Measurements from ENCODE around the gene PURB. TPM values are rescaled to one million over a fixed set of nuclear protein-coding genes. Genes with fewer than 3 reads are reported as not detected.
"Not testable (repeated sequence)": the region's sequence is repeated elsewhere in the genome, so short reads cannot be mapped to it uniquely, and the experiment has no call there.

PURB gene
- total RNA-seq, 3 donors from 2014 or later (not counting 1 experiment from before 2014, with no cell fraction given), result 28.5 to 36.0 (median 33.7) TPM

- H3K27me3 Mint-ChIP-seq (ENCODE audit: low read depth in 2 of 2), result no peaks in the 10 kb centered on the region
- Histone ChIP-seq H3K27me3 (ENCODE audit: control insufficient read depth, insufficient read depth, low read length) (no peaks in the 10 kb centered on the region), H3K27ac (ENCODE audit: low read length) (peak overlapping the region; percentile 100), H3K36me3 (ENCODE audit: control insufficient read depth, insufficient read depth, low read length) (peaks cover 2% of the 10 kb centered on the region), H3K4me1 (ENCODE audit: control insufficient read depth, insufficient read depth, low read length) (peaks cover 15% of the 10 kb centered on the region), H3K9me3 (ENCODE audit: control insufficient read depth, insufficient read depth, low read length) (no peaks in the 10 kb centered on the region), H3K4me3 (ENCODE audit: low read length) (peak overlapping the region; percentile 83)
- no peak for DNase-seq
- no peaks in the 10 kb centered on the region for H3K9me3 Mint-ChIP-seq
- no peak for TF ChIP-seq CTCF (IDR thresholded peaks at IDR 0.05)
- H3K4me3 Mint-ChIP-seq, result peak overlapping the region; percentile 98
- ATAC-seq, result peak in 1 of 3 donors; percentile 1
- peaks cover 3% of the 10 kb centered on the region for H3K36me3 Mint-ChIP-seq
- 0% methylated on average over 12 of the region's 12 CpGs for WGBS (ENCODE audit: insufficient coverage)
- H3K27ac Mint-ChIP-seq, result peak overlapping the region; percentile 98 to 99
- H3K4me1 Mint-ChIP-seq, result peaks cover 33 to 41% of the 10 kb centered on the region in 2 donors
- intact Hi-C loops (cut with micrococcal nuclease), result loop anchor here (1.0 to 10.0 kb wide), 8 partner anchors 50 to 360 kb away; partner anchors contain the start of genes MYO1G, TBRG4 and ZMIZ2
Observed at GRCh38 chr7:44846816-44847508, 38.4 kb downstream of the PURB start.

GRCh38 chr7:44846390-44846789 lies 38.9 kb downstream of the PURB start:
- not testable (repeated sequence) for H3K9me3 Mint-ChIP-seq; ATAC-seq; H3K36me3 ChIP-seq (ENCODE audit: control insufficient read depth, insufficient read depth, low read length); H3K27me3 ChIP-seq (ENCODE audit: control insufficient read depth, insufficient read depth, low read length); H3K36me3 Mint-ChIP-seq; H3K9me3 ChIP-seq (ENCODE audit: control insufficient read depth, insufficient read depth, low read length); H3K27me3 Mint-ChIP-seq (ENCODE audit: low read depth in 2 of 2)
- intact Hi-C loops (cut with micrococcal nuclease), result loop anchor here (2.0 to 10.0 kb wide), 7 partner anchors 99 to 359 kb away; partner anchors contain the start of genes MYO1G, TBRG4 and ZMIZ2
- H3K4me1 Mint-ChIP-seq, result peaks cover 39 to 46% of the 10 kb centered on the region in 2 donors
- peak overlapping the region; percentile 98 for H3K4me3 Mint-ChIP-seq
- WGBS (ENCODE audit: insufficient coverage), result 12% methylated on average over 11 of the region's 11 CpGs
- peaks cover 15% of the 10 kb centered on the region for H3K4me1 ChIP-seq (ENCODE audit: control insufficient read depth, insufficient read depth, low read length)
- H3K27ac Mint-ChIP-seq, result peak overlapping the region; percentile 98 to 99
- H3K27ac ChIP-seq (ENCODE audit: low read length), result peak overlapping the region; percentile 100
- H3K4me3 ChIP-seq (ENCODE audit: low read length), result peak overlapping the region; percentile 83
- peak; percentile 20 to 55 for DNase-seq

- H3K4me3 ChIP-seq (ENCODE audit: low read length), result no peak overlapping the region
- peaks cover 8% of the 10 kb centered on the region for H3K36me3 Mint-ChIP-seq
- H3K9me3 ChIP-seq (ENCODE audit: control insufficient read depth, insufficient read depth, low read length), result no peaks in the 10 kb centered on the region
- ATAC-seq (no peak), DNase-seq (no peak)
- no peaks in the 10 kb centered on the region for H3K27me3 Mint-ChIP-seq (ENCODE audit: low read depth in 2 of 2)
- no peak overlapping the region for H3K27ac ChIP-seq (ENCODE audit: low read length)
- TF ChIP-seq CTCF (IDR thresholded peaks at IDR 0.05), result no peak
- no peaks in the 10 kb centered on the region for H3K9me3 Mint-ChIP-seq
- H3K4me1 Mint-ChIP-seq, result peaks cover 39 to 46% of the 10 kb centered on the region in 2 donors
- H3K4me3 Mint-ChIP-seq, result peak overlapping the region; percentile 98
- intact Hi-C loops (cut with micrococcal nuclease), result loop anchor here (5.0 to 10.0 kb wide), 5 partner anchors 98 to 358 kb away; partner anchors contain the start of genes MYO1G, TBRG4 and ZMIZ2
- peaks cover 15% of the 10 kb centered on the region for H3K4me1 ChIP-seq (ENCODE audit: control insufficient read depth, insufficient read depth, low read length)
- peak overlapping the region; percentile 98 to 99 for H3K27ac Mint-ChIP-seq
- peaks cover 12% of the 10 kb centered on the region for H3K36me3 ChIP-seq (ENCODE audit: control insufficient read depth, insufficient read depth, low read length)
- no peaks in the 10 kb centered on the region for H3K27me3 ChIP-seq (ENCODE audit: control insufficient read depth, insufficient read depth, low read length)
Observed at GRCh38 chr7:44845451-44845850, 39.9 kb downstream of the PURB start.

GRCh38 chr7:44843440-44843839 lies 41.9 kb downstream of the PURB start:
- H3K4me1 ChIP-seq (ENCODE audit: control insufficient read depth, insufficient read depth, low read length); H3K4me3 ChIP-seq (ENCODE audit: low read length): not testable (repeated sequence)

GRCh38 chr7:44842675-44843074 lies 42.7 kb downstream of the PURB start:
- not testable (repeated sequence) for H3K4me3 Mint-ChIP-seq; H3K27me3 Mint-ChIP-seq (ENCODE audit: low read depth in 2 of 2); H3K4me1 ChIP-seq (ENCODE audit: control insufficient read depth, insufficient read depth, low read length); H3K36me3 Mint-ChIP-seq; H3K27ac Mint-ChIP-seq; DNase-seq; H3K9me3 Mint-ChIP-seq; ATAC-seq; H3K4me3 ChIP-seq (ENCODE audit: low read length); H3K27me3 ChIP-seq (ENCODE audit: control insufficient read depth, insufficient read depth, low read length); H3K27ac ChIP-seq (ENCODE audit: low read length); H3K9me3 ChIP-seq (ENCODE audit: control insufficient read depth, insufficient read depth, low read length)
- H3K36me3 ChIP-seq (ENCODE audit: control insufficient read depth, insufficient read depth, low read length), result peaks cover 28% of the 10 kb centered on the region
- intact Hi-C loops (cut with micrococcal nuclease), result loop anchor here (10.0 kb wide), 1 partner anchor 182 kb away; no protein-coding TSS in a partner anchor
- H3K4me1 Mint-ChIP-seq, result peaks cover 38 to 45% of the 10 kb centered on the region in 2 donors
- WGBS (ENCODE audit: insufficient coverage), result 95% methylated on average over 8 of the region's 8 CpGs

More at GRCh38 chr7:44843440-44843839, 41.9 kb downstream of the PURB start:
- H3K9me3 Mint-ChIP-seq; H3K9me3 ChIP-seq (ENCODE audit: control insufficient read depth, insufficient read depth, low read length); DNase-seq; ATAC-seq; H3K4me3 Mint-ChIP-seq; H3K36me3 Mint-ChIP-seq; H3K27ac ChIP-seq (ENCODE audit: low read length); H3K27me3 ChIP-seq (ENCODE audit: control insufficient read depth, insufficient read depth, low read length); H3K27ac Mint-ChIP-seq; H3K27me3 Mint-ChIP-seq (ENCODE audit: low read depth in 2 of 2): not testable (repeated sequence)
- 100% methylated on average over 5 of the region's 5 CpGs for WGBS (ENCODE audit: insufficient coverage)
- intact Hi-C loops (cut with micrococcal nuclease), result loop anchor here (10.0 kb wide), 1 partner anchor 181 kb away; no protein-coding TSS in a partner anchor
- peaks cover 25% of the 10 kb centered on the region for H3K36me3 ChIP-seq (ENCODE audit: control insufficient read depth, insufficient read depth, low read length)
- peaks cover 43 to 51% of the 10 kb centered on the region in 2 donors for H3K4me1 Mint-ChIP-seq

Data from natural killer cell (primary cell).